Vagina (tissue), 2 donors: ENCODE measurements around the gene PDCD7.

Experiments used
- POLR2A ChIP-seq, 2 donors: fragments of 450-650 bp; IDR thresholded peaks; one replicate each; pipeline ENCODE4 v1.6.1; 2017; ENCODE audit warnings: antibody characterized with exemption in 2 of 2, mild to moderate bottlenecking in 2 of 2, moderate library complexity in 2 of 2
- POLR2AphosphoS5 ChIP-seq, 2 donors: sonication (generic); formaldehyde crosslinking; IDR thresholded peaks; one replicate each; pipeline ENCODE4 v1.9.0; 2017; ENCODE audit warnings: antibody characterized with exemption in 2 of 2, mild to moderate bottlenecking in 2 of 2, low read depth in 1 of 2; ENCODE audit not compliant: insufficient read depth in 1 of 2
- TF ChIP-seq, protein P1 (sequence below), 3 experiments: fragments of 450-650 bp in 2 of 3; fragments of 200-600 bp in 1 of 3; sonication (generic) in 1 of 3; IDR thresholded peaks; one replicate each; pipeline ENCODE4 v1.5.1; 2017 to 2019; ENCODE audit warnings: antibody characterized with exemption in 3 of 3, mild to moderate bottlenecking in 2 of 3, moderate library complexity in 2 of 3

DNA sequence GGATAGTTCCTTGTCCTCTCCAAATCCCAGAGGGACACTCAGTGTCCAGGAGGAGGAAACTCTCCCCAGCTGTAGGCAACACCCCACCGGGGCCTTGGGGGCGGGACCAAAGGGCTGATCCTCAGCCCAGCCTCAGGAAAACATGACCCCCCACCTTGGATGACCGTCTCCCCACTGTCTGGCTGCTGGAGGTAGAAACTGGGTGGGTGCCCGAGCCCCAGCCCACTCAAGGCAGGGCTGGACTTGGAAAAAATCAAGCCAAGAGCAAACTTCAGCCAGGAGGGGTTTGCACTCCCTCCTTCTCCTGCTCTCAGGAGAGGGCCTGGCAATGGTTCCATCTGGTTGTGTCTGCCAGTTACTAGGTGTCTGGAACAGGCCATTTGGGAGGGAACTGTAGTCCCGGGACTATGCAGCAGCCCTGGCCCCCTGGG, 62.2 kb downstream of the PDCD7 start:
- TF ChIP-seq POLR2A (IDR thresholded peaks at IDR 0.05) (no peak), POLR2AphosphoS5 (IDR thresholded peaks at IDR 0.05; ENCODE audit: insufficient read depth in 1 of 2, low read depth in 1 of 2) (peak in 1 of 2 donors; percentile 55)
- TF ChIP-seq, protein P1, sequence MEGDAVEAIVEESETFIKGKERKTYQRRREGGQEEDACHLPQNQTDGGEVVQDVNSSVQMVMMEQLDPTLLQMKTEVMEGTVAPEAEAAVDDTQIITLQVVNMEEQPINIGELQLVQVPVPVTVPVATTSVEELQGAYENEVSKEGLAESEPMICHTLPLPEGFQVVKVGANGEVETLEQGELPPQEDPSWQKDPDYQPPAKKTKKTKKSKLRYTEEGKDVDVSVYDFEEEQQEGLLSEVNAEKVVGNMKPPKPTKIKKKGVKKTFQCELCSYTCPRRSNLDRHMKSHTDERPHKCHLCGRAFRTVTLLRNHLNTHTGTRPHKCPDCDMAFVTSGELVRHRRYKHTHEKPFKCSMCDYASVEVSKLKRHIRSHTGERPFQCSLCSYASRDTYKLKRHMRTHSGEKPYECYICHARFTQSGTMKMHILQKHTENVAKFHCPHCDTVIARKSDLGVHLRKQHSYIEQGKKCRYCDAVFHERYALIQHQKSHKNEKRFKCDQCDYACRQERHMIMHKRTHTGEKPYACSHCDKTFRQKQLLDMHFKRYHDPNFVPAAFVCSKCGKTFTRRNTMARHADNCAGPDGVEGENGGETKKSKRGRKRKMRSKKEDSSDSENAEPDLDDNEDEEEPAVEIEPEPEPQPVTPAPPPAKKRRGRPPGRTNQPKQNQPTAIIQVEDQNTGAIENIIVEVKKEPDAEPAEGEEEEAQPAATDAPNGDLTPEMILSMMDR (IDR thresholded peaks at IDR 0.05): no peak
